CD4-positive, CD25-positive, alpha-beta regulatory T cell (primary cell): Measurements from ENCODE around the gene MBD6. TPM values are rescaled to one million over a fixed set of nuclear protein-coding genes. Genes with fewer than 3 reads are reported as not detected.

Experiments
- ATAC-seq, 2 donors: fragments of 150-1000 bp; cut with Tn5 transposase; one replicate each; pipeline ENCODE4 v1.10.0; 2021; ENCODE audit warnings: low read depth in 2 of 2, moderate number of reproducible peaks in 2 of 2, moderate library complexity in 1 of 2
- DNase-seq, 3 donors: peaks; one replicate each; pipeline versions ENCODE4 v3.0.0 to v3.0.0-alpha.2; 2012 to 2022; ENCODE audit warnings: mixed read lengths in 1 of 3
- H3K27ac ChIP-seq: one replicate; pipeline ENCODE4 v1.7.0; 2013; ENCODE audit warnings: mild to moderate bottlenecking, low read length; ENCODE audit not compliant: insufficient read depth, poor library complexity, severe bottlenecking
- H3K27me3 ChIP-seq: one replicate; pipeline ENCODE4 v1.7.0; 2013; ENCODE audit warnings: low read length; ENCODE audit not compliant: control insufficient read depth, insufficient read depth
- H3K36me3 ChIP-seq: one replicate; pipeline ENCODE4 v1.7.0; 2013; ENCODE audit warnings: mild to moderate bottlenecking, low read length, moderate library complexity; ENCODE audit not compliant: control insufficient read depth, insufficient read depth
- H3K4me1 ChIP-seq: 2 replicates; pipeline ENCODE4 v1.7.0; 2013; ENCODE audit warnings: mild to moderate bottlenecking, low read length; ENCODE audit not compliant: insufficient read depth, control insufficient read depth, poor library complexity, severe bottlenecking
- H3K4me3 ChIP-seq: one replicate; pipeline ENCODE4 v1.7.0; 2013; ENCODE audit warnings: low read depth, mild to moderate bottlenecking, low read length, moderate library complexity
- H3K9me3 ChIP-seq, 2 experiments: 1 replicate in 1 of 2; 2 replicates in 1 of 2; pipeline ENCODE4 v1.7.0; 2013; ENCODE audit warnings: low read length in 2 of 2, mild to moderate bottlenecking in 1 of 2, moderate library complexity in 1 of 2; ENCODE audit not compliant: control insufficient read depth in 2 of 2
- H3K27ac Mint-ChIP-seq, 3 donors: one replicate each; pipeline ENCODE4 v1.8.0; 2020 to 2022; ENCODE audit warnings: mild to moderate bottlenecking in 3 of 3, mixed read lengths in 3 of 3, moderate library complexity in 2 of 3
- H3K27me3 Mint-ChIP-seq: one replicate; pipeline ENCODE4 v1.8.0; 2022; ENCODE audit warnings: mild to moderate bottlenecking, mixed read lengths
- H3K36me3 Mint-ChIP-seq: one replicate; pipeline ENCODE4 v1.8.0; 2020; ENCODE audit warnings: mixed read lengths
- H3K4me1 Mint-ChIP-seq, 4 donors: one replicate each; pipeline ENCODE4 v1.8.0; 2020 to 2022; ENCODE audit warnings: mixed read lengths in 4 of 4, mild to moderate bottlenecking in 1 of 4
- H3K4me3 Mint-ChIP-seq, 4 donors: one replicate each; pipeline ENCODE4 v1.8.0; 2020 to 2022; ENCODE audit warnings: mild to moderate bottlenecking in 4 of 4, mixed read lengths in 4 of 4, moderate library complexity in 3 of 4
- H3K9me3 Mint-ChIP-seq, 7 donors: one replicate each; pipeline ENCODE4 v1.8.0; 2020 to 2022; ENCODE audit warnings: mixed read lengths in 7 of 7, mild to moderate bottlenecking in 3 of 7, moderate library complexity in 2 of 7
- polyA plus RNA-seq, 4 donors: library from polyadenylated mRNA; unstranded; fragments of 300-500 nt; fragmentation: Illumina TruSeq; gene quantifications; one replicate each; pipeline ENCODE4 v1.2.3, GENCODE V29; 2021
- total RNA-seq: library from RNA; stranded (reverse); gene quantifications from one replicate; pipeline ENCODE4 v1.2.3, GENCODE V29; 2022

MBD6 gene
- total and polyA plus RNA-seq, 5 donors from 2014 or later: 1.8 to 104 (median 2.3) TPM

DNA sequence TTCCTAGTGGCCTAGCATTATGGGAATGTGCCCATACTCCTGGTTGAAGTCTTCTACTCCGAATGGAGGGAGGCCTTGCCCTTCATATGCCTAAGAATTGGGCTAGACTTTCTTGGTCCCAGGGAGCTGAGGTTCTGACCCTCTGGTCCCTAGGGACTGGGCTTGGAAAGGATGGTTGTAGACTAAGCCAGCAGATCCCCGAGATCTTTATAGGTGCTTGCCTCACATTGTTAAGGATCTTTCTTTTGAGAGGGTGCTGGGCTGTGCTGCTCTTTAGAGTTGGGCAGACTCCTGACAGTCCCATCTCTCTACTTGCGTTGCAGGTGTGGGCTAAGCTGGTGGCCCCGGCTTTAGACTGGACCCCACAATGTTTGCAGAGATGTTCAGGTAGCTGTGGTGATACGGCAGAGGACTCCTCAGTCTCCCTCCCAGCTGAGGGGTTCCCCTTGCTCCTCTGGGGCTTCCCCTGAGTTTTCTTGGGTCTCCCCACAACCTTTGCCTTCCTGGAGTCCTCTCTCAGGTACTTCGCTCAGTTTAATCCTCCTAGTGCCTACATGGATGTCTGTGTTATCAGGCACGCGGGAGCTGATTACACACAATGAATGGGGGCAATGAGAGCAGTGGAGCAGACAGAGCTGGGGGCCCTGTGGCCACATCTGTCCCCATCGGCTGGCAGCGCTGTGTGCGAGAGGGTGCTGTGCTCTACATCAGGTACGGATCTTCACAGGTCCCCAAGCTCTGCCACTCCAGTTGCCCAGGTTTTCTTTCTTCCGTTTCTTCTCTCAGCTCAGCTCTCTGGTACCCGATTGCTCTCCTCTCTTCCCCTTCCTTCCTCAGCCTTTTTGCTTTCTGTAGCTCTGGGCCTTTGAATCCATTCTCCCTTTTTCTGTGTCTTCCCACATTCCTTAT, 1.3 kb downstream of the MBD6 start:
- H3K4me3 Mint-ChIP-seq: peak overlapping the region; percentile 90 to 96 (median 94)
- ATAC-seq: no peak

DNA sequence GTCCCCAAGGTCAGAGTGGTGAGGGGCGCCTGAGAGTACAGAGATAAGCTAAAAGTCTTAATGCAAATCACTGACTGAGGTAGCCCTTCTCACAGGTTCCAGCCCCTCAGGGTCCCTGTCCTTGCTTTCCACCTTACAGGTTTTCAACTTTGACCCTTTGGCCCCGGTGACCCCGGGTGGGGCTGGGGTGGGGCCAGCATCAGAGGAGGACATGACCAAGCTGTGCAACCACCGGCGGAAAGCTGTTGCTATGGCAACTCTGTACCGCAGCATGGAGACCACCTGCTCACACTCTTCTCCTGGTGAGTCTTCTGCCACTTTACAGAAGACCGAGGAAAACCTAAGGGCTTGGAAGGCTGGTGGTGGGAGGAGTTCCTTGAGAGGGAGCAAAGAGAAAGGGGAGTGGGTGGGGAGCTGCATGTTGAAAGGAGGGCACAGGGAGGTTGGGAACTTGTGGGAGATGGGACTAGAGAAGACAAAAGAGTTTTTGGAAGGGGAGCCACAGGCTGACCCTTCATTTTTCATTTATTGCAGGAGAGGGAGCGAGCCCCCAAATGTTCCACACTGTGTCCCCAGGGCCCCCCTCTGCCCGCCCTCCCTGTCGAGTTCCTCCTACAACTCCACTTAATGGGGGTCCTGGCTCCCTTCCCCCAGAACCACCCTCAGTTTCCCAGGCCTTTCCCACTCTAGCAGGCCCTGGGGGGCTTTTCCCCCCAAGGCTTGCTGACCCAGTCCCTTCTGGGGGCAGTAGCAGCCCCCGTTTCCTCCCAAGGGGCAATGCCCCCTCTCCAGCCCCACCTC, 2.4 kb downstream of the MBD6 start:
- H3K4me1 ChIP-seq: peaks cover 38% of the 10 kb centered on the region
- peaks cover 33% of the 10 kb centered on the region for H3K36me3 ChIP-seq
- Mint-ChIP-seq H3K9me3 (peaks cover 0 to 3% (median 0%) of the 10 kb centered on the region in 7 donors), H3K36me3 (peaks cover 4% of the 10 kb centered on the region), H3K27me3 (peaks cover 21% of the 10 kb centered on the region), H3K27ac (peak overlapping the region in 2 of 3 donors; percentile 89 to 95), H3K4me3 (peak overlapping the region; percentile 90 to 96 (median 94)), H3K4me1 (peaks cover 4 to 49% (median 35%) of the 10 kb centered on the region in 4 donors)
- no peak overlapping the region for H3K4me3 ChIP-seq
- H3K9me3 ChIP-seq: no peaks in the 10 kb centered on the region
- DNase-seq (no peak), ATAC-seq (no peak)
- H3K27ac ChIP-seq: no peak overlapping the region
- H3K27me3 ChIP-seq: no peaks in the 10 kb centered on the region

More for the DNA sequence above, 1.3 kb downstream of the MBD6 start:
- peaks cover 21% of the 10 kb centered on the region for H3K27me3 Mint-ChIP-seq
- Histone ChIP-seq H3K4me3 (peak overlapping the region; percentile 89), H3K27ac (peak overlapping the region; percentile 98), H3K9me3 (no peaks in the 10 kb centered on the region), H3K4me1 (peaks cover 47% of the 10 kb centered on the region), H3K27me3 (no peaks in the 10 kb centered on the region), H3K36me3 (peaks cover 26% of the 10 kb centered on the region)
- H3K4me1 Mint-ChIP-seq: peaks cover 9 to 55% (median 35%) of the 10 kb centered on the region in 4 donors
- DNase-seq: peak in 1 of 3 donors; percentile 8
- peak overlapping the region in 2 of 3 donors; percentile 89 to 95 for H3K27ac Mint-ChIP-seq
- H3K36me3 Mint-ChIP-seq: peaks cover 5% of the 10 kb centered on the region
- H3K9me3 Mint-ChIP-seq: peaks cover 0 to 3% (median 0%) of the 10 kb centered on the region in 7 donors

DNA sequence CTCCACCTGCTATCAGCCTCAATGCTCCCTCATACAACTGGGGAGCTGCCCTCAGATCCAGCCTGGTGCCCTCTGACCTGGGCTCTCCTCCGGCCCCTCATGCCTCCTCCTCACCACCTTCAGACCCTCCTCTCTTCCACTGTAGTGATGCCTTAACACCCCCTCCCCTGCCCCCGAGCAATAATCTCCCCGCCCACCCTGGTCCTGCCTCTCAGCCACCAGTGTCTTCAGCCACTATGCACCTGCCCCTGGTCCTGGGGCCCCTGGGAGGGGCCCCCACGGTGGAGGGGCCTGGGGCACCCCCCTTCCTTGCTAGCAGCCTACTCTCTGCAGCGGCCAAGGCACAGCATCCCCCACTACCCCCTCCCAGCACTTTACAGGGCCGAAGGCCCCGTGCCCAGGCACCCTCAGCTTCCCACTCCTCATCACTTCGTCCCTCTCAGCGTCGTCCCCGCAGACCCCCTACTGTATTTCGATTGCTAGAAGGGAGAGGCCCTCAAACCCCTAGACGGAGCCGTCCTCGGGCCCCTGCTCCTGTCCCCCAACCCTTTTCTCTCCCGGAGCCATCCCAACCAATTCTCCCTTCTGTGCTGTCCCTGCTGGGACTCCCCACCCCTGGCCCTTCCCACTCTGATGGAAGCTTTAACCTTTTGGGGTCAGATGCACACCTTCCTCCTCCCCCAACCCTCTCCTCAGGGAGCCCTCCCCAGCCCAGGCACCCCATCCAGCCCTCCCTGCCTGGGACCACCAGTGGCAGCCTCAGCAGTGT, 3.2 kb downstream of the MBD6 start:
- H3K27ac Mint-ChIP-seq: peak overlapping the region in 1 of 3 donors; percentile 32
- H3K4me1 Mint-ChIP-seq: peaks cover 4 to 44% (median 31%) of the 10 kb centered on the region in 4 donors
- H3K9me3 Mint-ChIP-seq: peaks cover 0 to 3% (median 0%) of the 10 kb centered on the region in 7 donors
- H3K36me3 Mint-ChIP-seq: peaks cover 4% of the 10 kb centered on the region
- ATAC-seq: no peak
- no peaks in the 10 kb centered on the region for H3K9me3 ChIP-seq
- DNase-seq: no peak
- no peak overlapping the region for H3K4me3 Mint-ChIP-seq
- H3K27me3 Mint-ChIP-seq: peaks cover 13% of the 10 kb centered on the region
- no peak overlapping the region for H3K27ac ChIP-seq
- peaks cover 36% of the 10 kb centered on the region for H3K4me1 ChIP-seq
- peaks cover 41% of the 10 kb centered on the region for H3K36me3 ChIP-seq
- no peaks in the 10 kb centered on the region for H3K27me3 ChIP-seq
- H3K4me3 ChIP-seq: no peak overlapping the region

DNA sequence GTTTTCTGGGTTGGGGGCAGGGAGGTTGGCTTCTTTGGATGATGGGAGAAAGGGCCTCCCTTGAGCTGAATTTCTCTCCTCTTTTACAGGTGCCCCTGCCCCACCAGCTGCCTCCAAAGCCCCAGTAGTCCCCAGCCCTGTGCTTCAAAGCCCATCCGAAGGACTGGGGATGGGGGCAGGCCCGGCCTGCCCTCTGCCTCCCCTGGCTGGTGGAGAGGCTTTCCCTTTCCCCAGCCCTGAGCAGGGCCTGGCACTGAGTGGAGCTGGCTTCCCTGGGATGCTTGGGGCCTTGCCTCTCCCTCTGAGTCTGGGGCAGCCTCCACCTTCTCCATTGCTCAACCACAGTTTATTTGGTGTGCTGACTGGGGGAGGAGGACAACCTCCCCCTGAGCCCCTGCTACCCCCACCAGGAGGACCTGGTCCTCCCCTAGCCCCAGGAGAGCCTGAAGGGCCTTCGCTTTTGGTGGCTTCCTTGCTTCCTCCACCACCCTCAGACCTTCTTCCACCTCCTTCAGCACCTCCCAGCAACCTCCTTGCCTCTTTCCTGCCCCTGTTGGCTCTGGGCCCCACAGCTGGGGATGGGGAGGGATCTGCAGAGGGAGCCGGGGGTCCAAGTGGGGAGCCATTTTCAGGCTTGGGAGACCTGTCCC, 4.0 kb downstream of the MBD6 start:
- H3K36me3 Mint-ChIP-seq: peaks cover 7% of the 10 kb centered on the region
- H3K27me3 ChIP-seq: no peaks in the 10 kb centered on the region
- DNase-seq (no peak), ATAC-seq (no peak)
- H3K36me3 ChIP-seq: peaks cover 48% of the 10 kb centered on the region
- H3K9me3 Mint-ChIP-seq: peaks cover 0 to 3% (median 0%) of the 10 kb centered on the region in 7 donors
- peaks cover 28% of the 10 kb centered on the region for H3K4me1 ChIP-seq
- peaks cover 3 to 36% (median 26%) of the 10 kb centered on the region in 4 donors for H3K4me1 Mint-ChIP-seq
- H3K9me3 ChIP-seq: no peaks in the 10 kb centered on the region
- H3K27ac Mint-ChIP-seq: no peak overlapping the region
- peaks cover 12% of the 10 kb centered on the region for H3K27me3 Mint-ChIP-seq
- no peak overlapping the region for H3K4me3 Mint-ChIP-seq
- H3K4me3 ChIP-seq: no peak overlapping the region
- no peak overlapping the region for H3K27ac ChIP-seq

DNA sequence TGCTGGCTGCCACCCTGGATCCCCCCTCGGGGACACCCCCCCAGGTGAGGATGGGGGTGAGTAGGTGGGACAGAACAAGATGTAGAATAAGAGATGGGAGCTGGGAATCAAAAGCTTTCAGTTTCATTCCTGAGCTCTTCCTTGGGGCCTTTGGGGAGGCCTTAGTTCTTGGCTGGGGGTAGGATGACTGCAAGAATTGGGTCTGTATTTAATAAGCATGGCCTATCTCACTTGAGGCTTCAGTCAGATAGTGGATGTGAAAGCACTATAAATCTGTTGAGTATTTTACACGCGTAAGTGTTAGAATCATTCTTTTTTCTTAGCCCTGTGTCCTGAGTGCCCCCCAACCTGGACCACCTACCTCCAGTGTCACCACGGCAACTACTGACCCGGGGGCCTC, 4.6 kb downstream of the MBD6 start:
- H3K36me3 Mint-ChIP-seq: peaks cover 10% of the 10 kb centered on the region

DNA sequence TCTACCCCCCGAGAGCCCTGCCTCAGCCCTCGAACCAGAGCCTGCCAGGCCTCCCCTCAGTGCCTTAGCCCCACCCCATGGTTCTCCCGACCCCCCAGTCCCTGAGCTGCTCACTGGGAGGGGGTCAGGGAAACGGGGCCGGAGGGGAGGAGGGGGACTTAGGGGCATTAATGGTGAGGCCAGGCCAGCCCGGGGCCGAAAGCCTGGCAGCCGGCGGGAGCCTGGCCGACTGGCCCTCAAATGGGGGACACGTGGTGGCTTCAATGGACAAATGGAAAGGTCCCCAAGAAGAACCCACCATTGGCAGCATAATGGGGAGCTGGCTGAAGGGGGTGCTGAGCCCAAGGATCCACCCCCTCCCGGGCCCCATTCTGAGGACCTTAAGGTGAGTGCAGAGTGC, 5.6 kb downstream of the MBD6 start:
- peaks cover 0 to 29% (median 20%) of the 10 kb centered on the region in 4 donors for H3K4me1 Mint-ChIP-seq
- peaks cover 4% of the 10 kb centered on the region for H3K27me3 Mint-ChIP-seq
- H3K4me3 ChIP-seq: no peak overlapping the region
- H3K9me3 Mint-ChIP-seq: no peaks in the 10 kb centered on the region
- H3K4me3 Mint-ChIP-seq: no peak overlapping the region
- H3K36me3 Mint-ChIP-seq: peaks cover 17% of the 10 kb centered on the region
- H3K27ac Mint-ChIP-seq: no peak overlapping the region
- no peak overlapping the region for H3K27ac ChIP-seq
- H3K36me3 ChIP-seq: peaks cover 64% of the 10 kb centered on the region
- H3K4me1 ChIP-seq: peaks cover 18% of the 10 kb centered on the region
- no peaks in the 10 kb centered on the region for H3K9me3 ChIP-seq
- DNase-seq (no peak), ATAC-seq (no peak)
- H3K27me3 ChIP-seq: no peaks in the 10 kb centered on the region

More for the DNA sequence above, 4.6 kb downstream of the MBD6 start:
- H3K27ac Mint-ChIP-seq: no peak overlapping the region
- peaks cover 0 to 30% (median 22%) of the 10 kb centered on the region in 4 donors for H3K4me1 Mint-ChIP-seq
- no peak for ATAC-seq
- H3K27me3 ChIP-seq: no peaks in the 10 kb centered on the region
- H3K36me3 ChIP-seq: peaks cover 54% of the 10 kb centered on the region
- no peak overlapping the region for H3K4me3 ChIP-seq
- H3K4me1 ChIP-seq: peaks cover 22% of the 10 kb centered on the region
- H3K9me3 ChIP-seq: no peaks in the 10 kb centered on the region
- H3K27ac ChIP-seq: no peak overlapping the region
- peak overlapping the region in 2 of 4 donors; percentile 40 to 66 for H3K4me3 Mint-ChIP-seq
- no peak for DNase-seq
- H3K9me3 Mint-ChIP-seq: no peaks in the 10 kb centered on the region
- peaks cover 6% of the 10 kb centered on the region for H3K27me3 Mint-ChIP-seq
